ENCODE results near the gene PAQR8.

The PAQR8 gene

GRCh38 chr6:52337633-52338290 lies 24.2 kb upstream of the PAQR8 start:
- H4K20me1 ChIP-seq (ENCODE audit: insufficient read depth, low read length), result no peaks in the 10 kb centered on the region
- H3K9me3 ChIP-seq (ENCODE audit: insufficient read depth, low read length), result no peaks in the 10 kb centered on the region
- no peak overlapping the region for H3K9ac ChIP-seq (ENCODE audit: low read length)
- no peaks in the 10 kb centered on the region for H3K27me3 ChIP-seq (ENCODE audit: low read depth, low read length)
- TF ChIP-seq EZH2phosphoT487 (IDR thresholded peaks at IDR 0.05; ENCODE audit: low read depth) (no peak), CTCF (IDR thresholded peaks at IDR 0.05; ENCODE audit: low read depth, low read length) (no peak)
- H3K36me3 ChIP-seq (replicated peaks; ENCODE audit: low read depth, low read length), result no peaks in the 10 kb centered on the region
- peak overlapping the region; percentile 75 for H2AFZ ChIP-seq (ENCODE audit: low read depth, low read length)
- H3K4me2 ChIP-seq (ENCODE audit: low read length), result peak overlapping the region; percentile 33
- no peak overlapping the region for H3K4me3 ChIP-seq (ENCODE audit: low read length)
- H3K27ac ChIP-seq (ENCODE audit: low read length), result no peak overlapping the region
- no peaks in the 10 kb centered on the region for H3K79me2 ChIP-seq (ENCODE audit: low read length)
- H3K4me1 ChIP-seq (ENCODE audit: low read length), result peaks cover 30% of the 10 kb centered on the region

GRCh38 chr6:52340603-52340880 lies 21.4 kb upstream of the PAQR8 start:
- Histone ChIP-seq H3K4me1 (ENCODE audit: low read length) (peaks cover 21% of the 10 kb centered on the region), H3K4me3 (ENCODE audit: low read length) (no peak overlapping the region), H3K27me3 (ENCODE audit: low read depth, low read length) (no peaks in the 10 kb centered on the region), H3K79me2 (ENCODE audit: low read length) (no peaks in the 10 kb centered on the region), H3K27ac (ENCODE audit: low read length) (no peak overlapping the region), H2AFZ (ENCODE audit: low read depth, low read length) (no peak overlapping the region), H4K20me1 (ENCODE audit: insufficient read depth, low read length) (no peaks in the 10 kb centered on the region), H3K36me3 (replicated peaks; ENCODE audit: low read depth, low read length) (no peaks in the 10 kb centered on the region), H3K9me3 (ENCODE audit: insufficient read depth, low read length) (no peaks in the 10 kb centered on the region), H3K9ac (ENCODE audit: low read length) (no peak overlapping the region), H3K4me2 (ENCODE audit: low read length) (no peak overlapping the region)
- no peak for TF ChIP-seq CTCF (IDR thresholded peaks at IDR 0.05; ENCODE audit: low read depth, low read length)
- no peak for TF ChIP-seq EZH2phosphoT487 (IDR thresholded peaks at IDR 0.05; ENCODE audit: low read depth)

- no peaks in the 10 kb centered on the region for H4K20me1 ChIP-seq (ENCODE audit: insufficient read depth, low read length)
- H3K4me1 ChIP-seq (ENCODE audit: low read length), result peaks cover 21% of the 10 kb centered on the region
- TF ChIP-seq CTCF (IDR thresholded peaks at IDR 0.05; ENCODE audit: low read depth, low read length), result no peak
- TF ChIP-seq EZH2phosphoT487 (IDR thresholded peaks at IDR 0.05; ENCODE audit: low read depth), result no peak
- no peak overlapping the region for H3K27ac ChIP-seq (ENCODE audit: low read length)
- H3K4me2 ChIP-seq (ENCODE audit: low read length), result no peak overlapping the region
- no peak overlapping the region for H3K9ac ChIP-seq (ENCODE audit: low read length)
- no peaks in the 10 kb centered on the region for H3K79me2 ChIP-seq (ENCODE audit: low read length)
- no peaks in the 10 kb centered on the region for H3K27me3 ChIP-seq (ENCODE audit: low read depth, low read length)
- H2AFZ ChIP-seq (ENCODE audit: low read depth, low read length), result peak overlapping the region; percentile 6
- H3K9me3 ChIP-seq (ENCODE audit: insufficient read depth, low read length), result no peaks in the 10 kb centered on the region
- no peaks in the 10 kb centered on the region for H3K36me3 ChIP-seq (replicated peaks; ENCODE audit: low read depth, low read length)
- H3K4me3 ChIP-seq (ENCODE audit: low read length), result no peak overlapping the region
These were observed 20.2 kb upstream of the PAQR8 start for GRCh38 chr6:52341561-52342260.

- Histone ChIP-seq H4K20me1 (ENCODE audit: insufficient read depth, low read length) (no peaks in the 10 kb centered on the region), H3K4me2 (ENCODE audit: low read length) (no peak overlapping the region), H3K4me1 (ENCODE audit: low read length) (peaks cover 6% of the 10 kb centered on the region), H3K4me3 (ENCODE audit: low read length) (no peak overlapping the region), H3K9me3 (ENCODE audit: insufficient read depth, low read length) (no peaks in the 10 kb centered on the region), H3K27me3 (ENCODE audit: low read depth, low read length) (no peaks in the 10 kb centered on the region), H2AFZ (ENCODE audit: low read depth, low read length) (no peak overlapping the region), H3K27ac (ENCODE audit: low read length) (no peak overlapping the region), H3K36me3 (replicated peaks; ENCODE audit: low read depth, low read length) (no peaks in the 10 kb centered on the region), H3K79me2 (ENCODE audit: low read length) (no peaks in the 10 kb centered on the region), H3K9ac (ENCODE audit: low read length) (no peak overlapping the region)
- TF ChIP-seq CTCF (IDR thresholded peaks at IDR 0.05; ENCODE audit: low read depth, low read length) (no peak), EZH2phosphoT487 (IDR thresholded peaks at IDR 0.05; ENCODE audit: low read depth) (no peak)
These were observed 16.6 kb upstream of the PAQR8 start for GRCh38 chr6:52345311-52345710.
